Measurements from ENCODE around the gene CACNA2D3. TPM values are rescaled to one million over a fixed set of nuclear protein-coding genes. Genes with fewer than 3 reads are reported as not detected.
"Not testable (repeated sequence)": the region's sequence is repeated elsewhere in the genome, so short reads cannot be mapped to it uniquely, and the experiment has no call there.

CACNA2D3 gene
- total RNA-seq, 1 donor from 2014 or later: 6.3 TPM

DNA sequence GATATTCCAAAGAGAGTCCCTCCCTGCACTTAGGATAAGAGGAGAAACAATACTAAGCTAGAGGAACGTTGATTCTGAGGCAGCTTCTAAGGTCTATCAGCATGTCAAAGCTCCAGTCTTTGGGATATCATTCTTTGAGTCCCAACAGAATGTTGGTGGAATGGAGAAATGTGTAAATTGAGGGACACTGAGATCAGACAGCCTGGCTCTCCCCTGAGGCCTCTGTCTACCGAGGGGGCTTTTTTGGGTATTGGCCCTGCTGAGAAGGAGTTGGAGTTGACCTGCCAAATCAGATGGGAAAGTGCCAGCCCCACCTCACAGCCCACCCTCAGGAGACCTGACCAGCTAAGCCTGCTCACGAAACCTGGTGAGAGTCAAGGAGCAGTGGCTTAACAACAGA is 833.1 kb downstream of the CACNA2D3 start:
- no peak for DNase-seq (ENCODE audit: low spot score)

DNA sequence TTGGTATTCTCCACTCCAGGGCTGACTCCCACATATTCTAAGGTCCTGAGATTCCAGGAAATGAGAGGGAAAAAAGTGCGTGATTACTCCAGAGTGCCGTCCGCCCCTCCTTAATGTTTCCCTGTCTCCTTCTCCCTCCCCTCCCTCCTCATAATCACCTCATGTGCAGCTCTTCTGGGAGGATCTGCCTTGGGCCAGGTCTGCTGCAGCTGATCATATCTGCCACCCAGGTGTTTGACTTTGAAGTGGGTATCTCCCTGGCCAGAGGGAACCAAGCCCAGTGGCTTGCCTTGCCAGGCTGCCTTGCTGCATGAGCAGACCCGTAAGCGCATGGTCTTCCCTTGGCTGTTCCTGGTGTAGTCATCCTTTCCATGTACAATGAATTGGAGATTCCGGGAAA is 833.6 kb downstream of the CACNA2D3 start:
- no peak for DNase-seq (ENCODE audit: low spot score)

DNA sequence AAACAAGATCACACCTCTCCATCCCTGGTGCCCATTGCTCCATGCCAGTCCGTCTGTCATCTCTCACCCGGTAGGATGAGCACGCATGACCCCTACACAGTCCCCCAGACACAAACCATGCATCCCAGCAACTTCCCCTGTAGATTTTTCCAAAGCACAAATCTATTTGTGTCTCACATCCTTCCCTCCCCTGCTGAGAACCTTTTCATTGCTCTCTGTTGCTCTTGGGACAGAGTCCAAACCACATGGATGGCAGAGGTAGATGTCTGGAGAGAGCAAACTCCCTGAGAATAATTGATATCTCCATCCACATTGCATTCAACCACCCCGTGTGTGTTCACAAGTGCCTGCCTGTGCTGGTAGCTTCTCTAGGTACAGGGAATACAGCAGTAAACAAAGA is 835.4 kb downstream of the CACNA2D3 start:
- no peak for DNase-seq (ENCODE audit: low spot score)

DNA sequence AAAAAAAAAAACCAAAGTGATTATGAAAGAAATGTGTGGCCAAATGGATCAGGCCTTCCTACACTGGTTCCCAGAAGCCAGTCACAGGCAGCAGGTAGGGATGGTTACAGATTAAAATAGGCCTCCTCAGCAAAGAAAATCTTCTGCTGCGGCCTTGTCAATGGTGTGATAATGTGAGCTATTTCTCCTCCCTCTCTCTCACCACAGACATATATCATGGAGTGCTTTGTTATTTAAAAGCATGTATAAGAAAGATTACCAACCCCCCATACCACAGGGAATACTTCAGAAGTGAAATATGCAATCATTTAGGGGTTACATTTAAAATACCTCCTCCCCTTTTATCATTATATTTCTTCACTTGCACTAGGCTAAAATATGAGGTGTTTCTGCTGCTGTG is 837.7 kb downstream of the CACNA2D3 start:
- no peak for DNase-seq (ENCODE audit: low spot score)

DNA sequence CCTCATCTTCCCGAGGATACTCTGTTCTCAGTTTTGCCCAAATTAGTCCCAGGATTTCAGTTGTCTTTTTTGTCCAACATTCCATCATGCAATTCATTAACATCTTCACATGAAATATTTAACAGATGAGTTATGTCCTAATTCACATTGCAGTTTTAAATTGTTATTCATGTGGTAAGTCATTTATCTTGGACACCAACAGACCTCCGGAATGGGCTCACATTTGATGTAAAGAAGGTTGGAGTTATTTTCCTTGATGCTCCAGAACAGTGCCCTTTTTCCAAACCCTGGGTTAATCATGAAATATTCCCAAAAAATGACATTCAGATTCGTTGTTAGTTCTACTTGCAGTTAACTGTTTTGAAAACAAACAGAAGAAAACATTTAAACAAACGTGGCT is 838.3 kb downstream of the CACNA2D3 start:
- DNase-seq (ENCODE audit: low spot score): no peak

DNA sequence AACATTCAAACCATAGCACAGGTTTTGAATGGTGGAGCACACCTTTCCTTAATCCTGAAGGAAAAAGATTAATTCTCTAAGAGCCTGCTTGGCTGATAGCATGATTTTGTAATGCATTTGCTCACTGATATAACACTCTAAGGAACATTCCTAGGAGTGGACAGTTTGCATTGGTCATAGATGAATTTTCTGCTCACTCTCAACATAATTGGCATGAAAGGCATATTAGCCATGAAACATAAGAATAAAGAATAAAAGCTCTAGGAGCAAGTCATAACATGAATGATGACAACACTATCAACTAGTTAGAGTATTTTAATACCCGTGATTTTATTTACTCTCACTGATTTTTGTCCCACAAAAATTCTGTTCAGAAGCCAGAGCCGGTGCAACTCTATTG is 839.8 kb downstream of the CACNA2D3 start:
- DNase-seq (ENCODE audit: low spot score): no peak

DNA sequence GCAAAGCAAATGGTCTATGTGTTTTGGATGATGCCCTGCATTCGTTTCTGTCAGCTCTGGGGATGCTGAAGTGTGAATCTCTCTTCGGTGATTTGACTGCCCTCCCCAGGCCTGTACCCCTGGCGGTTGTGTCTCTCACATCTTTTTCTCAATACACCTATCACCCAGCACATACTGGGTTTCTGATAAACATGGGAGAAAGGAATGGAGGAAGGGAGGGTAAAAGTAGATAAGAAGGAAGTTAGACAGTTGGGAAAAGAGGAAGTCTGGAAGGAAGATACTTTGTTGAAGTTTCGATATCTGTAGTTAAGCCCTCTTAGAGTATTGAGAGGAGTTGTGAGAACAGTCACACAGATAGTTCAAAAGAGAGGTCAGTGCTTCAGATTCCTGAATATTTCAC is 841.3 kb downstream of the CACNA2D3 start:
- DNase-seq (ENCODE audit: low spot score): no peak

DNA sequence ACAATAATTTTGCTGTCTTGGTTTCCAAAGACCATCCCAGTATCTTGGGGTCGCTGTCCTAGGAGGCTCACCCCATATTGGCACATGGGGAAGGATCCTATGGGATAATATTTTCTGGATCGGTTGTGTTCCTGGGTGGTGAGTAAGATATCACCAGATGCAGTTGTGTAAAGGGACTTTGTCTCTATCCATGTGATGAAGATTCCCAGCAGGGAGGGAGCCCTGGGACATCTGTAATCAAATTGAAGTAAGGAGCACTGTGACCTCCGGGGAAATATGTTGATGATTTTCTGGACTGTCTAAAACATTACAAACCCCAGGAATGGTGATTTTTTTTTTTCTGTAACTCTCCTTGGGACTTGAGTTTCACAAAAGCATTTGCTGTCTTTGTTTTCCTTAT is 841.7 kb downstream of the CACNA2D3 start:
- DNase-seq (ENCODE audit: low spot score): no peak

DNA sequence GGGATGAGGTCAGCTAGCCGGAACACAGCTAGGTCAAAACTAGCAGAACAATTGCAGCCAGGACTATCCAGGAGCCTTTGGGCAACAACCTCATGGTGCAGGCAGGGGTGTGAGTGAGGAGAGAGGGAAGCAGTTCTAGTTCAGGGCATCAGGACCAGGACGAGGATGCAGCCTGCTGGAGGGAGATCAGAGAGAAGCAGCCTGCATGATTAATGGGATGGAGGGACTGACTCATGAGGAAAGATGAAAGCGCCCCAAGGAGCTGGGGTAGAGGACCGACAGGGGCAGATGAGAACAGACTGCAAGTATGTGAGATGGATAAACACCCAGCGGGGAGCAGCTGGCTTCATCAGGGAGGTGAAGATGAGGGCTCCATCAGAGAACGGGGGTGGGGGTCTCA is 843.4 kb downstream of the CACNA2D3 start:
- peak; percentile 59 for DNase-seq (ENCODE audit: low spot score)

DNA sequence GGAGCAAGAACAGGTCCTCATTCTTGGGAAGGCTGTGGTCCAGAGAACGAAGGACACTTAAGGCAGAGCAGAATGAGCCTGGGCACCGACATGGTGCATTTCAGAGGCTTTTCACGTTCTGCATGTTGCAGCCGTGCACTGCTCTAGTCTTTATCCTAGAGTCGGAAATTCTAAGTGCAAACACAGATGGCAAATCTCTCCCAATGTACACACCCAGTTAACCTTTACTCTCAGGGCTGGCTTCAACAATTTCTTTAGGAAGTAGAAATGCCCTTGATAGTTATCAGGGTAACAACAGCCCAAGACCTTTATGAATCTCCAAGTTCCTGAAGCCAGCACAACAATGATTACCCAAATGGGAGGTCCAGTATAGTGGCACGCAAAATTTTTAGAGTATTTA is 844.6 kb downstream of the CACNA2D3 start:
- no peak for DNase-seq (ENCODE audit: low spot score)

DNA sequence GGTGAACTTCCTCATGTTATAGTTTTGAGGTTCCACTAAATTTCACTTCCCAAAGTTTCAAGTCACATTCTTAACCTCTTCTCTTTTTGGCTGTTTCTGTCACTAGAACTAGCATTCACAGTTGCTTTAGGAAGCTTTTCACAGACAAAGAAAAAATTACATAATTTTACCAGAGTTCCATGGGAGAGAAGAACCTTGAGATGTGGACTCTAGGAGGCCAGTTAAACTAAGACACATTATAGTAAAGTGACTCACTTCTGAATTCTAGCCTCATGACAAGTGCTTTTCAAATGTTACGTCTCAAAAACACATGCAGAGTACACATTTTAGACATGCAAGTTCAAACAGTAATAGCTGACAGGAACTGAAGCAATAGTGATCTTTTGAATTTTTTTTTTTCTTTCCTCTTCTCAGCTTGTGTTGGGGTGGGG is 845.4 kb downstream of the CACNA2D3 start:
- DNase-seq (ENCODE audit: low spot score): peak; percentile 11

DNA sequence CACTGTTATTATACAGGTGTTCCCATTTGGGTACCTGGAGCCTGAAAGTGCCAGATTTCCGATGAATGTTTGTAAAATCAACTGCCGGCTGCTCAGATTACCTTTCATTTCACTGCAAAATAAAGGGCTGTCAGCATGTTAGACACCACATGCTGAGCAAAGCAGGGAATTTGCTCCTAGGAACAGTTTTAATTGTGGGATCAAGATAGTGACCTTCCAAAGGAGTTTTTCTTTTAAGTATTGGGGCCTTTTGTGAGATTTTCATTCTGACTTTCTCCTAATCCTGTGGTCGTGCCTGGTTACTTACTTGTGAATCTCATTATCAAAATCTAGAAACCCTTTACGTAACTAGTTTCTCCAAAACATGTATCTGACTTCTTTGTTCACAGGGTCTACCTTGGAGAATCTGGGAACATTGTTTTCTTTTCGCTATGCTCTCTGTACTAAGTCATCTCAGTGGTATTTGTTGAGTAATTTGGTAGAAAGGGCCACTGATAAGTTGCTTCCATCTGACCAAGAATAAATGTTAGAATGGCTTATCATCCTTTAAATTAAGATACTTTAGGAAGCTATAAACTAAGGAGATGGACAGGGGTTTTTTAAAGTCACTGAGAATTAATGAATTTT is 846.3 kb downstream of the CACNA2D3 start:
- DNase-seq (ENCODE audit: low spot score): no peak

DNA sequence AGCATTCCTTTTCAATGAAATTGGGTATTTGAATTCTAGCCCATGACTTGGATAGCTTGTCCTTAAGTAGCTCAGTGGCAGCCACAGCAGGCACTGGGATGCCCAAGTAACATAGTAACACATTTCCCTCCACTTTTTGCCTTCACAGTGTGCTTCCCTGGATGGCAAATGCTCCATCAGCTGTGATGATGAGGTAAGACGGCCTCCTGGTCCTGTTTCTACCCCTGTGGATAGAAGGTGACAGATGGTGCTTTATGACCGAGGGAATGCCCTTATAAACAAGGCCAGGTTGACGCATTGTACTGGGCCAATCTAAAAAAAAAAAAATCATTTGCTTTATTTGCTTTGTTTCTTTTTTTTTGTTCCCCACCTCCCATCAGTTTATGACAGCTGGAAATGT is 847.3 kb downstream of the CACNA2D3 start:
- DNase-seq (ENCODE audit: low spot score): no peak

DNA sequence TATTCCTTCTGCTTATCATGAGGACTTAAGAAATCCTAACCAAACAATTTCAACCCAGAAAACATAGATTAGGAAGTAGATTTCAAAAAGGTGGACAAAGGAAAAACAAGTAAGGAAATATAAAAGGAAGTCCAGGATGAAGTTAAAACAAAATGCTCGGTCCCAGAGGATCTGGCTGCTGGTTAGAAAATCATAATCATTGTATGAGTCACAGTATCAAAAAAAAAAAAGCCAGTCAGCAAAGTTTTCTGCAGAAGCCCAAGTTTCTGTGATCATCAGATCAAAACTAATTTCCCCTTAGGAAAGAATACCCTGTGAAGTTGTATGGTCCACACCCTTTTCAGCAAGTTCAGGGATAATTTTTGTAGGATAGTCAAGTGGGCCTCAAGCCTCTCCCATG is 848.5 kb downstream of the CACNA2D3 start:
- peak; percentile 19 for DNase-seq (ENCODE audit: low spot score)

DNA sequence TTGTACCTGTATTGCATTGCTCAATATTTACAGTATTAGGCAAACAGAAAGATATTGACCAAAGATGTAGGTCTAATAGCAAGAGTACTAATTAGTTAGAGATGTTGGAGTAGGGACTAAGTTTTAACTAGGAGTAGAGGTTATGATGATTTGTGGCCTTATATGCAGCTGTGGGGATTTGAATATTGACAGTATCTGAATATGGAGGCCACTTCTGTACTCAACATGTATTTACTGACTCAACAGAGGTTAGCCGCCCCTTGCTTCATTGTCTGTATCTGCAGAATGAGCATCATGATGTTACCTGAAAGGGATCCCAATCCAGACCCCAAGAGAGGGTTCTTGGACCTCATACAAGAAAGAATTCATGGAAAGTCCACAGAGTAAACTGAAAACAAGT is 855.1 kb downstream of the CACNA2D3 start:
- DNase-seq (ENCODE audit: low spot score): no peak

DNA sequence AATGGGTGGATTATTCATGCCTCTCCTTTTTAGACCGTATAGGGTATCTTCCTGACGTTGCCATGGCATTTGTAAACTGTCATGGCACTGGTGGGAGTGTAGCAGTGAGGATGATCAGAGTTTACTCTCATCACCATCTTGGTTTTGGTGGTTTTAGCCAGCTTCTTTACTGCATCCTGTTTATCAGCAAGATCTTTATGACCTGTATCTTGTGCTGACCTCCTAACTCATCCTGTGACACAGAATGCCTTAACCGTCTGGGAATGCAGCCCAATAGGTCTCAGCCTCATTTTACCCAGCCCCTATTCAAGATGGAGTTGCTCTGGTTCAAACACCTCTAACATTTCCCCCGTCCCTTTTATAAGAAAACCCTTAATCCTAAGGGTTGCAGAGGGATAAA is 855.6 kb downstream of the CACNA2D3 start:
- DNase-seq (ENCODE audit: low spot score): not testable (repeated sequence)

DNA sequence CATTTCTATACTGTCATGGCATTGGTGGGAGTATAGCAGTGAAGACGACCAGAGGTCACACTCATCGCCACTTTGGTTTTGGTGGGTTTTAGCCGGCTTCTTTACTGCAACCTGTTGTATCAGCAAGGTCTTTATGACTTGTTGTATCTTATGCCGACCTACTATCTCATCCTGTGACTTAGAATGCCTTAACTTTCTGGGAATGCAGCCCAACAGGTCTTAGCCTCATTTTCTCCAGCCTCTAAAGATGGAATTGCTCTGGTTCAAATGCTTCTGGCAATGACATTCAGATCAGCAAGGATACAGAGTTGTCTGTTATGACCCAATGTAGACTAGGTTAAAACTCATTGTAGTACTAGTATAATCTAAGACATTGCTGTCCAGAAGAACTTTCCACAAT is 860.5 kb downstream of the CACNA2D3 start:
- peak; percentile 81 for DNase-seq (ENCODE audit: low spot score)

DNA sequence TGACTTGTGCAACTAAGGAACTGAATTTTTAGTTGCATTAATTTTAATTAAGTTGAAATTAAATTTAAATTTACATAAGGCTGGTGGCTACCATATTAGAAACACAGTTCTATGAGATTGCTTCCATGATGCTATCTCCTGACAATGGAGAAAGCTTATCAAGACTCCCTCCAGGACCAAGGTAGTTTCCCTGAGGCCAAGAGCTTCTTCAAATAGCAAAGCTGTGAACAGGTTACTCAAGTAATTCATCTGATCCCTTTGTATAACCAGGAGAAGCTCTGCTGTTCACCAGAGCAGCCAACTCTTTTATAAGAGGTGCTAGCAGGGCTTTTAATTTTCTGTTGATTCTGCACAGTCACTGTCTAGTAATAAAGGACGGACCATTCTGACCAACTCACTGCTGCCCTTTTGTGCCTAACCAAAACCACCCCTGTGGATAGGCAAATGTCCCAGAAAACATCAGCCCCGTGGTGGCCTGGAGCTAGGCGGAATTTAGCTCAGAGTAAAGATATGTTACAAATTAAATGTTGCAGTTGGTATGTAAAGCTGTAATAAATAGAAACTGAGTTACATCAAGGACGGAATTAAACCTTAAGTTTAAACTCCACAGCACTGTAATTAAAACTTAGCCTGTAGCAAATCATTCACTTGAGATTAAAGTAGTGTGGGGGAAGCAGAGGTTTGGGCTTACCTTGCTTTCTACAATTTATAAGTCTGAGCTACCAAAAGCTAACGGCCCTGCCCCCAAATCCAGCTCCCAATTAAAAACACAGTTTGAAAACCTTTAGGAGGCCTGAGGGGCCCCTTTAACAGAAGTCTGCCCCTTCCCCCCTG is 861.1 kb downstream of the CACNA2D3 start:
- DNase-seq (ENCODE audit: low spot score): no peak

DNA sequence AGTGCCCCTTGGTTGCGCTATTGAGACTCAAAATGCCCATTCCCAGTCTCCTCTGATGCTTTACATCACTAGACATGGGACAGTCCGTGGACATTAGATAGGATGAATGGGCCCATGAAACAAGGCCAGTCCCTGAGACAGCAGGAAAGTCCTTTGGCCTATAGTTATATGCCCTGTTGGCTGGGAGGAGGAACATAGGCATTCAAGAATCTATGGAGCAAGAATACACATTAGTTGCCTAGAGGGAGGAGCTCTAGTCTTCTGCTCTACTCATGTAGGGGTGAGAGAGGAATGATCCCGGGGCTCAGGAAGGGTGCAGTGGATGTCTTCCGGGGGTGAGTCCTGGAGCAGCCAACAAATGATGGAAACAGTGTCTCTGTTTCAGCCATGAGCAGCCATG is 863.5 kb downstream of the CACNA2D3 start:
- no peak for DNase-seq (ENCODE audit: low spot score)

DNA sequence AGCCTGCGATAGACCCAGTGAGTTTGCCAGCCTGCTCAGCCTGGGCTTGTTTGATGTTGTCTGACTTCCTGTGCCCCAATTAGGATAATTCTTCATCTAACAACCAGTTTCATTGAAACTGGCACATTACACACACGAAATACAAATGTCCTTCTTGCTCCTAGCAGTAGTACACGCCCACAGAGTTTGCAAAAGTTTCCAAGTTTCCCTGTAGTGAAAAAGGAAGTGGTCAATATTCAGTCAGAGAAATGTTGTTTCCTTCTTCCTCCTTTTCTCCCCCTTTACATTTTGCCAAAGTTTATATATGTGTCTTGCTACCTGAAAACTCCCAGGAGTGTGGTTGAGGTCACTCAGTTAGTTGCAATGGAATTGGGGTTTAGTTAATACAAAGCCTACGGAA is 863.9 kb downstream of the CACNA2D3 start:
- DNase-seq (ENCODE audit: low spot score): no peak

DNA sequence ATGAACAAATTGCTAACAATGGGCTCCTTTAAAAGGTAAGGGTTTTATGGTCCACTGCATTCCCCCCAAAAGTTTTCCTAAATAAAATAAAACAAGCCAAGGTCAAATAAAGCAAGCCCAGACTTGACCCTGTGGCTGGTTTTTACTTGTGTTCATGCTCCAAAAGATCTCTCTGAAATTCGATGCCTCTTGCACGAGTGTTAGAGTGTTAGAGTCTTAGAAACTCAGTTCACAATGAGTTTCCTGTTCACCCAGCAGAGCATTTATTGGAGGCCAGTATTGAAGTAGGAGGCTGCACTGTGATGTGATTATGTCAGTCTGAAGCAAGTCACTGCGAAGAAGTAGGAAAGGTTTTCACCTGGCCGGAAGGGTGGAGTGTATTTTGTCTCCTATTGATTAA is 865.4 kb downstream of the CACNA2D3 start:
- no peak for DNase-seq (ENCODE audit: low spot score)

DNA sequence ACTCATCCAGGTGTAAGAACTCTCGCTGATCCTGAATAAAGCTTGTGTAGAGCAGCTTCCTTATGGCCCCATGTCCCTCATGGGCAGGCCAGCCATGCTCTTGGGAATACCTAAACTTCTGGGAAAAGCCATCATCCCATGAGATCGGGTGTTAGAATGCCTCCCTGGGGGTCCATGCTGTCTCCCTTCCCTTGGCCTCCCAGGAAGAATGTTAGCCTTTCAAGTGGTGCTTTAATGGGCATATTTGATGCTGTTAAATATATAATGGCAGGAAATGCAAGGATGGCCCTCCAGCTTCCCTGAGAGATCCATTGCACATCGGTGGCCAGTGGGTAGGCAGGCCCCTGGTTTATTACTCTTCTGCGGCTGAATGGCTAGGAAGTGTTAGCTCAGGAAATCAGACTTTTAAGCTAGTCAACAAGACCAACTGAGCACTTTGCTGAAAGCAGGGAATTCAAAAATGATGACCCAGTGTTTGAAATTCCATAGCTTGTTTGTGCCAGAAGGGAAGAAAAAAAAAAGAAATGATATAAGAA is 866.0 kb downstream of the CACNA2D3 start:
- DNase-seq (ENCODE audit: low spot score): no peak
